Adrenal gland (tissue), 12 donors: Measurements from ENCODE around the gene MGMT. TPM values are rescaled to one million over a fixed set of nuclear protein-coding genes. Genes with fewer than 3 reads are reported as not detected.

Experiments
- DNase-seq, 7 donors: peaks; one replicate each; pipeline ENCODE4 v3.0.0-alpha.2; 2019 to 2020
- H3K27ac ChIP-seq, 5 donors: fragments of 200-600 bp; sonication (generic) in 4 of 5; 1 replicate in 3 of 5; 2 replicates in 2 of 5; pipeline versions ENCODE4 v1.5.1 to v1.8.0; 2016 to 2020; ENCODE audit warnings: mild to moderate bottlenecking in 1 of 5
- H3K27me3 ChIP-seq: fragments of 200-600 bp; 2 replicates; pipeline ENCODE4 v1.8.0; 2021
- H3K36me3 ChIP-seq, 2 donors: fragments of 200-600 bp; replicated peaks in 1 of 2; 1 replicate in 1 of 2; 2 replicates in 1 of 2; pipeline versions ENCODE4 v1.5.1 to v1.8.0; 2018 to 2022
- H3K4me1 ChIP-seq, 2 donors: fragments of 200-600 bp; replicated peaks in 1 of 2; 1 replicate in 1 of 2; 2 replicates in 1 of 2; pipeline versions ENCODE4 v1.5.1 to v1.8.0; 2018 to 2021
- H3K4me3 ChIP-seq, 4 donors: fragments of 200-600 bp; sonication (generic) in 3 of 4; one replicate each; pipeline ENCODE4 v1.5.1; 2016 to 2018
- H3K9me3 ChIP-seq, 3 donors: fragments of 200-600 bp; sonication (generic) in 1 of 3; replicated peaks in 1 of 3; 1 replicate in 2 of 3; 2 replicates in 1 of 3; pipeline versions ENCODE4 v1.5.1 to v1.8.0; 2016 to 2021
- POLR2A ChIP-seq, 2 donors: fragments of 450-650 bp; IDR thresholded peaks; one replicate each; pipeline ENCODE4 v1.6.1; 2017; ENCODE audit warnings: antibody characterized with exemption in 2 of 2, mild to moderate bottlenecking in 2 of 2, moderate library complexity in 1 of 2
- WGBS, 4 donors: extraction: QIAGEN DNeasy Blood & Tissue Kit in 2 of 4; methylation state at CpG; one replicate each; pipeline versions ENCODE4 v1.1.5 to v1.1.7; 2013 to 2017; 5-methylcytosine and 5-hydroxymethylcytosine counted together
- intact Hi-C, 2 donors: fragments of 100-400 bp; cut with DNase I; formaldehyde crosslinking; loops; one replicate each; pipeline versions ENCODE4 v1.14.1 to v1.15.0; 2022 to 2023
- polyA plus RNA-seq, 3 donors: library from polyadenylated mRNA; stranded (reverse); fragments of 200-250 nt in 2 of 3; fragments of 350-450 nt in 1 of 3; fragmentation: Illumina TruSeq in 1 of 3; extraction: RNeasy Lipid Tissue Mini Kit (QIAGEN cat#74804) in 1 of 3; gene quantifications; one replicate each; pipeline ENCODE4 v1.2.3, GENCODE V29; 2013 to 2014
- total RNA-seq, 9 donors: library from RNA; depleted of rRNA in 4 of 9; stranded (reverse); fragments of >200 nt in 4 of 9; fragments of 120-200 nt in 1 of 9; fragmentation: NEBNext Ultra II Directional in 1 of 9; extraction: Animal tissue kit (Norgen Biotek cat#: 25700) in 1 of 9; gene quantifications; one replicate each; pipeline versions ENCODE4 v1.1.0 to v1.2.4, GENCODE V29; 2013 to 2023
- TF ChIP-seq, protein P1 (sequence below), 6 experiments: fragments of 450-650 bp in 4 of 6; fragments of 200-600 bp in 2 of 6; sonication (generic) in 1 of 6; IDR thresholded peaks; 1 replicate in 5 of 6; 2 replicates in 1 of 6; pipeline versions ENCODE4 v1.5.1 to v1.8.0; 2016 to 2021; ENCODE audit warnings: antibody characterized with exemption in 6 of 6, mild to moderate bottlenecking in 2 of 6, moderate library complexity in 1 of 6
- donor health status: healthy with polysubstance abuse.
- donor health status: Bipolar disorder and iron deficiency.
- donor health status: DM: yes; HTN: yes; CAD: no.
- donor health status: DM: no; HTN: no; CAD: no.
- donor health status: DM: no; HTN: no; CAD: no.
- donor health status: DM: yes; HTN: yes; CAD: no.

The MGMT gene
- total and polyA plus RNA-seq, 12 donors = 3.8 to 35.8 (median 21.2) TPM

GRCh38 chr10:129707406-129708388 is 240.7 kb downstream of the MGMT start:
- no peak overlapping the region for H3K4me3 ChIP-seq

GRCh38 chr10:129709101-129709500 is 242.1 kb downstream of the MGMT start:
- DNase-seq = no peak
- intact Hi-C loops = no loop called here
- Histone ChIP-seq H3K4me1 (no peaks in the 10 kb centered on the region), H3K4me3 (no peak overlapping the region), H3K27me3 (no peaks in the 10 kb centered on the region), H3K36me3 (no peaks in the 10 kb centered on the region), H3K27ac (no peak overlapping the region), H3K9me3 (no peaks in the 10 kb centered on the region)
- 82 to 94% (median 90%) methylated on average over 5 to 7 of the region's 7 CpGs for WGBS, 4 donors
- TF ChIP-seq POLR2A (IDR thresholded peaks at IDR 0.05) = no peak
- TF ChIP-seq, protein P1, sequence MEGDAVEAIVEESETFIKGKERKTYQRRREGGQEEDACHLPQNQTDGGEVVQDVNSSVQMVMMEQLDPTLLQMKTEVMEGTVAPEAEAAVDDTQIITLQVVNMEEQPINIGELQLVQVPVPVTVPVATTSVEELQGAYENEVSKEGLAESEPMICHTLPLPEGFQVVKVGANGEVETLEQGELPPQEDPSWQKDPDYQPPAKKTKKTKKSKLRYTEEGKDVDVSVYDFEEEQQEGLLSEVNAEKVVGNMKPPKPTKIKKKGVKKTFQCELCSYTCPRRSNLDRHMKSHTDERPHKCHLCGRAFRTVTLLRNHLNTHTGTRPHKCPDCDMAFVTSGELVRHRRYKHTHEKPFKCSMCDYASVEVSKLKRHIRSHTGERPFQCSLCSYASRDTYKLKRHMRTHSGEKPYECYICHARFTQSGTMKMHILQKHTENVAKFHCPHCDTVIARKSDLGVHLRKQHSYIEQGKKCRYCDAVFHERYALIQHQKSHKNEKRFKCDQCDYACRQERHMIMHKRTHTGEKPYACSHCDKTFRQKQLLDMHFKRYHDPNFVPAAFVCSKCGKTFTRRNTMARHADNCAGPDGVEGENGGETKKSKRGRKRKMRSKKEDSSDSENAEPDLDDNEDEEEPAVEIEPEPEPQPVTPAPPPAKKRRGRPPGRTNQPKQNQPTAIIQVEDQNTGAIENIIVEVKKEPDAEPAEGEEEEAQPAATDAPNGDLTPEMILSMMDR (IDR thresholded peaks at IDR 0.05) = no peak

More at GRCh38 chr10:129707406-129708388, 240.7 kb downstream of the MGMT start:
- no peaks in the 10 kb centered on the region for H3K36me3 ChIP-seq
- no peak overlapping the region for H3K27ac ChIP-seq
- intact Hi-C loops = no loop called here
- TF ChIP-seq POLR2A (IDR thresholded peaks at IDR 0.05) = no peak
- TF ChIP-seq, protein P1 (IDR thresholded peaks at IDR 0.05) = no peak
- DNase-seq = no peak
- no peaks in the 10 kb centered on the region for H3K9me3 ChIP-seq
- H3K27me3 ChIP-seq = no peaks in the 10 kb centered on the region
- WGBS, 4 donors = 81 to 87% (median 86%) methylated on average over 28 to 37 of the region's 37 CpGs
- H3K4me1 ChIP-seq = no peaks in the 10 kb centered on the region

GRCh38 chr10:129709627-129710509 is 242.8 kb downstream of the MGMT start:
- H3K27ac ChIP-seq = no peak overlapping the region
- no peaks in the 10 kb centered on the region for H3K36me3 ChIP-seq
- no peak for DNase-seq
- TF ChIP-seq POLR2A (IDR thresholded peaks at IDR 0.05) = no peak
- TF ChIP-seq, protein P1 (IDR thresholded peaks at IDR 0.05) = no peak
- no peaks in the 10 kb centered on the region for H3K4me1 ChIP-seq
- intact Hi-C loops = no loop called here
- no peak overlapping the region for H3K4me3 ChIP-seq
- H3K27me3 ChIP-seq = no peaks in the 10 kb centered on the region
- H3K9me3 ChIP-seq = no peaks in the 10 kb centered on the region
- WGBS, 4 donors = 92 to 95% (median 94%) methylated on average over 11 to 16 of the region's 16 CpGs

- 85 to 96% (median 91%) methylated on average over 4 of the region's 4 CpGs for WGBS, 4 donors
- no peaks in the 10 kb centered on the region for H3K4me1 ChIP-seq
- H3K27ac ChIP-seq = no peak overlapping the region
- H3K9me3 ChIP-seq = no peaks in the 10 kb centered on the region
- H3K4me3 ChIP-seq = no peak overlapping the region
- H3K36me3 ChIP-seq = no peaks in the 10 kb centered on the region
- no peaks in the 10 kb centered on the region for H3K27me3 ChIP-seq
- TF ChIP-seq, protein P1 (IDR thresholded peaks at IDR 0.05) = no peak
- no peak for TF ChIP-seq POLR2A (IDR thresholded peaks at IDR 0.05)
- intact Hi-C loops = no loop called here
- DNase-seq = no peak
Observed at GRCh38 chr10:129710510-129710847, 243.4 kb downstream of the MGMT start.
